HUDEP-2 (cell line): ENCODE measurements around the gene PAN3.
A peak's percentile ranks its signal among the peaks of the same experiment; 100 is the strongest.

Source experiments
- DNase-seq, 76 experiments: peaks; one replicate each; lab custom pipeline; 2025; ENCODE audit not compliant: unreplicated experiment in 76 of 76; lab: John Stamatoyannopoulos, UW

Gene PAN3

GRCh38 chr13:28282451-28282850 is 144.1 kb downstream of the PAN3 start:
- DNase-seq = no peak

DNA sequence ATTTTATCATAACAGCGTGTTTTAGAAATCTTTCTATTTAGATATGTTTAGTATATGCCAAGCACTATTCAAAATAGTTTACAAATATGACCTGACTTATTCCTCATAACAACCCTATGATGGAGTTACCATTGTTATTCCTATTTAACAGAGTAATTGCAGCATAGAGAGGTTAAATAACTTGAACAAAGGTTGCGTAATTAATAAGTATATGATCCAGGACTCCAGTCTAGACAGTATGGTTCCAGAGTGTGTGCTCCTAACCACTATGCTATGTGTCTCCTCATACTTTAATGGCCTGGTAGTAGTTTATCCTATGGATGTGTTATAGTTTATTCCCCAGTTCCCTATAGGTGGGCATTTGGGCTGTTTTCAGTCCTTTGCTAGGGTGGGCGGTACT is 145.3 kb downstream of the PAN3 start:
- no peak for DNase-seq

- no peak for DNase-seq
Measured at GRCh38 chr13:28286263-28286662, 147.9 kb downstream of the PAN3 start.

GRCh38 chr13:28297341-28297740 is 159.0 kb downstream of the PAN3 start:
- no peak for DNase-seq

GRCh38 chr13:28299916-28300315 is 161.6 kb downstream of the PAN3 start:
- no peak for DNase-seq

- DNase-seq = no peak
Measured at GRCh38 chr13:28301839-28302238, 163.5 kb downstream of the PAN3 start.

- no peak for DNase-seq
Measured at GRCh38 chr13:28306325-28306724, 168.0 kb downstream of the PAN3 start.

GRCh38 chr13:28313579-28313978 is 175.2 kb downstream of the PAN3 start:
- DNase-seq = peak in 3 of 76 experiments; percentile 3 to 7 (median 5)

GRCh38 chr13:28314879-28315278 is 176.5 kb downstream of the PAN3 start:
- no peak for DNase-seq

- DNase-seq = no peak
Measured at GRCh38 chr13:28316129-28316528, 177.8 kb downstream of the PAN3 start.

DNA sequence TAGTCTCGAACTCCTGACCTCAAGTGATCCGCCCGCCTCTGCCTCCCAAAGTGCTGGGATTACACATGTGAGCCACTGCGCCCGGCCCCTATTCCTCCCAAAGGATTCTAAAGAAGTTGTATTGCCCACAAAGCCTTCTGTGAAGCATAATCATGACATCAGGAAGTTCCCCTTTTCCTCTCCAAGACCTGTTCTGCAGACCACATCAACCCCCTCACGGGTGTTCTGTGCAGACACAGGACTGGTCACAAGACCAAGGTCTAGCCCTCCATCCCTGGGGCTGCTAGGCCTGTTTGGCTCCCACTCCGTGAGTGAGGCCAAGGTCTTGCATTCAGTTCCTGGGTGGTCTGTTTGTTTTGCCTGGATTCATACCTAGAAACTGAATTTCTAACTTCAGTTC is 178.5 kb downstream of the PAN3 start:
- no peak for DNase-seq

DNA sequence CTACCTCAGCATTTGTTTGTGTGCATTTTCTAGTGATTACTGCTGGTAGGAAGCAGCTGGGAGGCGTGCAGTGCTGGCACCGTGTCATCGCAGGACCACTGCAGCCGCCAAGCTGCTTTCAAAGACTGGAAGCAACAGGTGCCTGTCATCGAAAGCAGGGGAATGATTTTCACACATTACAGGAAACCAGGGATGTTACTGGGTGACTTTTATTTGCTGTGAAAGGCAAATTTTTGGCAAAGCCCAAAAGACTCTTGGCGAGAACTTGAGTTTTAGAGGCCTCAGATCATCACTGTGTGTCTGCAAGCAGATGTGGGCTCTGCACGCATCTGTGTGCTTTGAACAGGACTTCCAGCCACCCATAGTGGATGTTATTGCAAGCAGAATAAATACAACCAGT is 180.2 kb downstream of the PAN3 start:
- DNase-seq = no peak

GRCh38 chr13:28319528-28319927 is 181.2 kb downstream of the PAN3 start:
- no peak for DNase-seq

- no peak for DNase-seq
Measured at GRCh38 chr13:28320209-28320608, 181.9 kb downstream of the PAN3 start.

DNA sequence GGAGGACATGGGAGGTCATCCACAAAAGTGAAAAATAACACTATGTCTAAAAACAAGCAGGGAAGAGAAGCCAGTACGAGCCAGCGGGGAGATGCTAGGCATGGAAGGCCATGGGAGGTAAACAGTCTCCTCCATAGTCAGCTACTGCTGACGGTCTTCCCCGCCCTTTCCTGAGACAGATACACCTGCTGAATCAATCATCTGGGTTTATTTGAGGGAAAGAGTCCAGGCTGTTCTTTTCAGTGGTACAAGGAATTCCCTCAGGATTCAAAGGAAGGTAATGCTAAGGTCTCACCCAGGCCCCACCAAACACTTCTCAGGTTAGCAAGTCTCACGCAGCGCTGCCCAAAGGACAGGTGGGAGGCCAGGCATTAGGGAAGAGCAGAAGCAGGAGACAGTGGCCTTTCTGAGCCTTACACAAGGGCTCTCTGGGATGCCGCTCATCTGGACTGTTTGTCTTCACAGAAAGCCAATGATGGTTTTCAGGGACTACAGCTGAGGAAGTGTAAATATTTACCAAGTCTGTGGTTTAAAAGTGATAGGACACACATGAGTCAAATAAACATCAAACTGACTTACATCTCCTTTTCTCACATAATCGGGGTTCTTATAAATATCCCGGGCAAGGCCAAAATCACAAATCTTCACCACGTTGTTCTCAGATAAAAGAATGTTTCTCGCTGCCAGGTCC is 182.7 kb downstream of the PAN3 start:
- no peak for DNase-seq

GRCh38 chr13:28321756-28322155 is 183.4 kb downstream of the PAN3 start:
- no peak for DNase-seq

DNA sequence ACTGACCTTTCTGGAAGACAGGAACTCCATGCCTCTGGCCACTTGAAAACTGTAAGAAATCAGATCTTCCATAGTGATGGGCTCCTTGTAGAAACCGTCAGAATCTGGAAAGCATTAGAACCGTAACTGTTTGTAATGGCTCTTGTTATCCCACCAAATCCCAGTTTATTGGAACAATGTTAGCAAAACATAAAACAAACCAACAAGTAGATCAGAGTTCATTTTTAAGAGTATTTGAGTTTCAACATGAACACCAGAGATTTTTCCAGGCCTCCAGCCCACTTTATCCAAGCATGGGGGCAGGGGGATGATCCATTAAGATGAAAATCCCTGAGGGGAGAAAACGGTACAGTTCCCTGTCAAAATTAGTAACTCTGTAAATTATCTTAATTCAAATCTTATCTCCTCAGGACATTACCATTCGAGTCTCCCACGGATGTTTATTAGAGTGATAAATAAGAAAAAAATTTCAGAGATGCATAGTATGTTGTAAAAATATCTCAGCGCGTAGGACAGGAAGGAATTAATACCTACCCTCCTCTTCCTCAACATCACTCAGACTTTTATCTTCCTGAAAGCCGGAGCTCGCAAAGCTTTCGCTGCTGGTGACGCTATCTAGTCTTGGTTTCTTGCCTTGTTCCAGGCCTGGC is 184.0 kb downstream of the PAN3 start:
- DNase-seq = no peak

DNA sequence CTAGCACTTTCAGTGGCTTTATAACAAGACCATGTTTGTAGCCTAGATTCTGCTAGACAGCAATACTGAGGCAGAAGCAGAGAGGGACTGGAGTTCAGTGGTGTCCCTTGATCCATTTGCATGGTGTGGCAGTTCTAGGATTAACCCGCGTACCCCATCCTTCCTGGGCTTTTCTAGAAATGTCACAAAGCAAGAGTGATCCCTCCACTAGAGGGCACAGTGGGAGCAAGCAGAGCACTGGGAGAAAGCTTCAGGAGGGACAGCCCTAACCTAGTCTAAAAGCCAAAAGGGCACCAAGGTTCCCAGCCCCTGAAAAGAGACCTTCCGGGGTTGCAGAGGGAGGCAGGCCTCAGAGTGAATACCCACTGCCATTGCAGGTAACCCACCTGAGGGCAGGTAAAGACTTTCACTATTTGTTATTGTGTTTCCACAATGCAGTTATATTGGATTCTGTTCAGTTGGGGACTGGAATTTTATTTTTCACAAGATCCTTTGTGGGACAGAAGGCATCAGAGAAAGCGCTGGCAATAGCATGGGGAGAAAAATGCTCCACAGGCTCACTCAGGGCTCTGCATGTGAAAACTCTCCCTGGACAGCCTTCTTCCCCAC is 185.9 kb downstream of the PAN3 start:
- peak in 56 of 76 experiments; percentile 2 to 67 (median 30) for DNase-seq

DNA sequence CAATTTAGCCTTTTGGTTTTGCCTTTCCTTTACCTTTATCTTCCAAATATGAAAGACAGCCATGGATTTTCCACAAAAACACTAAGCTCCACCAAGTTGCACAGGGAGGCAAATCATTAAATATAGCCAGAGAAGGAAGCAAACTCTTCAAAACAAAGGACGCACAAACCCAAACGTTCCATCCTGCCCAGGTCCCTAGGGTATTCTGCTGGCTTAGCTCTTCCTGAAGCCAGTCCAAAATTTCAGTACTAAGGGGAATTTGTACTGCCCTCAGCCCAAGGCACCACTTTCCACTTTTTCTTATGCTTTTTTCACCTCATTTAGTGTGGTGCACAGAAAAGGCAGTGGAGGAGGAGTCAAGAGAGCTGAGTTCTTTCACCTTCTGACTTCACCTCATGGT is 186.7 kb downstream of the PAN3 start:
- no peak for DNase-seq

GRCh38 chr13:28326056-28326455 is 187.7 kb downstream of the PAN3 start:
- DNase-seq = no peak

DNA sequence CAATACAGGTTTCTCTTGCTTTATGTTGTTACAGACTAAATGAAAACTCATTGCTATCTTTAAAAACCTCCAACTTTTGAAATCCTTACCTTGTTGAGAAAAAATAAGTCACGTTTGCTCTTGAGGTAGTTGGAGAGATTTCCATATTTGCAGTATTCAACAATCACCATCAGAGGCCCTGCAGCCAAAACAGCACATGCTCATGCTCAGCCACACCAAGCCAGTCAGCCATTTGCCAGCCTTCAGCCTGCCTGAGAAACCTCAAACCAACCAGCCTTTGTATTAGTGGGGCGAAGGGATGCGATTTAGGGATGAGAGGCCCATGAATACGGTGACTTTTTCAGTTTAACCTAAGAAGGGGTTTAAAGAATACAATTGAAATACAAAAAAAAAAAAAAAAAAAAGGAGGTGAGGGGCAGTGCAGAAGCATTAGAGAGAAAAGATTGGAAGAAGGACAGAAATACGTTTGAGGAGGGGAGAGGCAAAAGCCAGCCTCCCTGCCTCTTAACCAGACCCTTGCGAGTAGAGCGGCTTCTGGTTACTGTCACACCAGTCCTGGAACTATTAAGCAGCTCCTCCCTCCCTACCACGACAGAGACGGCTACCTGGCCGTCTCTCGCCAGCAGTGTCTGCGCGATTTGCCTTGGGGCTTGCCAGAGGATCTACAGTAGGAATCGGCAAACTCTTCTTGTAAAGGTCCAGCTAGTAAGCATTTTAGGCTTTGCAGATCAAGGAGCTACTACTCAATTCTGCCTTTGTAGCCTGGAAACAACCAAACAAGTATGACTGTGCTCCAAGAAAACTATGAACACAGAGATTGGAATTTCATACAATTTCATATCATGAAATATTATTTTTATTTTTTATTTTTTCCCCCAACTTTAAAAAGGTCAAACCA is 189.3 kb downstream of the PAN3 start:
- DNase-seq = no peak
